Measurements from ENCODE around the gene LPP. TPM values are rescaled to one million over a fixed set of nuclear protein-coding genes. Genes with fewer than 3 reads are reported as not detected.

The LPP gene
- total and polyA plus RNA-seq, 2 donors (not counting 1 experiment from before 2014, with no cell fraction given) = 7.6 to 81.7 TPM

DNA sequence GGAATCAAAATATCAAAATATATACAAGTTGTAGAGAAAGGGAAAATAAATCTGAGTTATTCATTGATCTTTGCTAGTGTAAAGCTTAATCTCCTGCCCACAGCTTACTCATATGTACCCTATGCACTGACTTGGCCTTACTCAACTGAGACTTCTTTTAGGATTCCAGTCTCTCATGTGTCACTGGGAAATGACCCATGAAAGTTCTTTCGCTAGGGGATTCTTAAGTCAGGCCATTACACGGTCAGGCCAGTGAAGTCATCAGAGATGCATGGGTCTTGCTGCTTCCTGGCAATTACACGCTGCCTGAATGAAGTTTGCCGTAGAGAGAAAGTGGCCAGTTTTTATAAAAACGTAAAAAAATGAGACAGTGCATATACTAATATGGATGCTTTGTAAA lies 20.7 kb upstream of the LPP start:
- no peaks in the 10 kb centered on the region for H3K27me3 ChIP-seq (replicated peaks in 1 of 4; ENCODE audit: control extremely low read depth in 1 of 4, control insufficient read depth in 3 of 4, insufficient read depth in 4 of 4, low read length in 3 of 4)
- no peak overlapping the region for H3K9ac ChIP-seq (ENCODE audit: low read length)
- DNase-seq (no peak), ATAC-seq (ENCODE audit: low read depth) (no peak)
- no peak overlapping the region for H3K4me2 ChIP-seq (replicated peaks; ENCODE audit: low read depth, low read length, poor library complexity, severe bottlenecking)
- H3K4me3 ChIP-seq (ENCODE audit: control extremely low read depth in 1 of 5, extremely low read depth in 1 of 5, insufficient read depth in 1 of 5, low read depth in 2 of 5, low read length in 4 of 5) = no peak overlapping the region
- Mint-ChIP-seq H3K27ac (no peak overlapping the region), H3K9me3 (ENCODE audit: insufficient read depth) (no peaks in the 10 kb centered on the region), H3K27me3 (no peaks in the 10 kb centered on the region), H3K4me3 (no peak overlapping the region), H3K4me1 (peaks cover 14% of the 10 kb centered on the region)
- peaks cover 0 to 2% (median 0%) of the 10 kb centered on the region in 3 donors for H3K9me3 ChIP-seq (ENCODE audit: control extremely low read depth in 1 of 3, control insufficient read depth in 2 of 3, insufficient read depth in 1 of 3, low read length in 2 of 3)
- H4K20me1 ChIP-seq (ENCODE audit: control insufficient read depth, insufficient read depth, low read length, poor library complexity, severe bottlenecking) = no peaks in the 10 kb centered on the region
- H2AFZ ChIP-seq (ENCODE audit: insufficient read depth, low read depth, low read length, poor library complexity, severe bottlenecking) = no peak overlapping the region
- no peak overlapping the region for H3K27ac ChIP-seq (ENCODE audit: low read length in 2 of 2)
- H3K79me2 ChIP-seq (ENCODE audit: control insufficient read depth, insufficient read depth, low read length) = no peaks in the 10 kb centered on the region
- no peaks in the 10 kb centered on the region for H3K36me3 ChIP-seq (replicated peaks in 1 of 2; ENCODE audit: control extremely low read depth in 1 of 2, control insufficient read depth in 1 of 2, extremely low read depth in 1 of 2, insufficient read depth in 2 of 2, low read length in 1 of 2)
- no peak for TF ChIP-seq EZH2 (IDR thresholded peaks at IDR 0.05; ENCODE audit: borderline replicate concordance, insufficient read depth, low read depth, low read length, poor library complexity, severe bottlenecking)
- TF ChIP-seq, protein P1, sequence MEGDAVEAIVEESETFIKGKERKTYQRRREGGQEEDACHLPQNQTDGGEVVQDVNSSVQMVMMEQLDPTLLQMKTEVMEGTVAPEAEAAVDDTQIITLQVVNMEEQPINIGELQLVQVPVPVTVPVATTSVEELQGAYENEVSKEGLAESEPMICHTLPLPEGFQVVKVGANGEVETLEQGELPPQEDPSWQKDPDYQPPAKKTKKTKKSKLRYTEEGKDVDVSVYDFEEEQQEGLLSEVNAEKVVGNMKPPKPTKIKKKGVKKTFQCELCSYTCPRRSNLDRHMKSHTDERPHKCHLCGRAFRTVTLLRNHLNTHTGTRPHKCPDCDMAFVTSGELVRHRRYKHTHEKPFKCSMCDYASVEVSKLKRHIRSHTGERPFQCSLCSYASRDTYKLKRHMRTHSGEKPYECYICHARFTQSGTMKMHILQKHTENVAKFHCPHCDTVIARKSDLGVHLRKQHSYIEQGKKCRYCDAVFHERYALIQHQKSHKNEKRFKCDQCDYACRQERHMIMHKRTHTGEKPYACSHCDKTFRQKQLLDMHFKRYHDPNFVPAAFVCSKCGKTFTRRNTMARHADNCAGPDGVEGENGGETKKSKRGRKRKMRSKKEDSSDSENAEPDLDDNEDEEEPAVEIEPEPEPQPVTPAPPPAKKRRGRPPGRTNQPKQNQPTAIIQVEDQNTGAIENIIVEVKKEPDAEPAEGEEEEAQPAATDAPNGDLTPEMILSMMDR (IDR thresholded peaks at IDR 0.05) = no peak
- intact Hi-C loops (cut with micrococcal nuclease) = no loop called here
- POLR2A ChIA-PET = no interaction called here
- CTCF ChIA-PET = interaction anchor here (0.7 kb wide), 1 partner anchor 383 kb away, joined by 4 read pairs; no protein-coding TSS in a partner anchor
- H3K4me1 ChIP-seq (ENCODE audit: control insufficient read depth in 2 of 2, insufficient read depth in 2 of 2, low read length in 2 of 2) = peaks cover 8% of the 10 kb centered on the region in 2 donors
- 78% methylated on average over 3 of the region's 5 CpGs for WGBS (ENCODE audit: insufficient coverage)

DNA sequence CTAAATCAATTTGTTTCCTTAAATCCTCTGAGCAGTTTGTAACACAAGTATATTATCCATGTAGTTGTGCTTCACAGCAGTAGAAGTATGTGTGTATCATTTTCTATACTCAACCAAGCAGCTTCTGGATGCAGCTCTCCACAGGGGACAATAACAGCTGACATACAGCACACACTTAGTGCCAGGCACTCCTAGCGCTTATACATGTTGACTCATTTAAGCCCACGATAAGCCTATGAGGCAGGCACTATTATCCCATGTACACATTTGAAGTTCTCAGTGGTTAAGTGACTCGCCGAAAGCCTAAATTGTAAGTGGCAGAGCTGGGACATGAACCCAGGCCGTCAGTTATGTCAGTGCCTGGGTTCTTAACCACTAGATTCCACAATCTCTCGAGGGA lies 20.3 kb upstream of the LPP start:
- ChIA-PET POLR2A (no interaction called here), CTCF (interaction anchor here (0.7 kb wide), 1 partner anchor 384 kb away, joined by 4 read pairs; no protein-coding TSS in a partner anchor)
- no peak overlapping the region for H3K27ac ChIP-seq (ENCODE audit: low read length in 2 of 2)
- H3K9me3 ChIP-seq (ENCODE audit: control extremely low read depth in 1 of 3, control insufficient read depth in 2 of 3, insufficient read depth in 1 of 3, low read length in 2 of 3) = peaks cover 0 to 2% (median 0%) of the 10 kb centered on the region in 3 donors
- H3K27me3 ChIP-seq (replicated peaks in 1 of 4; ENCODE audit: control extremely low read depth in 1 of 4, control insufficient read depth in 3 of 4, insufficient read depth in 4 of 4, low read length in 3 of 4) = no peaks in the 10 kb centered on the region
- no peak overlapping the region for H3K4me2 ChIP-seq (replicated peaks; ENCODE audit: low read depth, low read length, poor library complexity, severe bottlenecking)
- Mint-ChIP-seq H3K27ac (no peak overlapping the region), H3K4me3 (no peak overlapping the region), H3K4me1 (peaks cover 17% of the 10 kb centered on the region), H3K27me3 (no peaks in the 10 kb centered on the region), H3K9me3 (ENCODE audit: insufficient read depth) (no peaks in the 10 kb centered on the region)
- no peak overlapping the region for H2AFZ ChIP-seq (ENCODE audit: insufficient read depth, low read depth, low read length, poor library complexity, severe bottlenecking)
- intact Hi-C loops (cut with micrococcal nuclease) = no loop called here
- peaks cover 8% of the 10 kb centered on the region in 2 donors for H3K4me1 ChIP-seq (ENCODE audit: control insufficient read depth in 2 of 2, insufficient read depth in 2 of 2, low read length in 2 of 2)
- ATAC-seq (ENCODE audit: low read depth) (no peak), DNase-seq (no peak)
- no peak overlapping the region for H3K9ac ChIP-seq (ENCODE audit: low read length)
- no peak overlapping the region for H3K4me3 ChIP-seq (ENCODE audit: control extremely low read depth in 1 of 5, extremely low read depth in 1 of 5, insufficient read depth in 1 of 5, low read depth in 2 of 5, low read length in 4 of 5)
- WGBS (ENCODE audit: insufficient coverage) = 95% methylated on average over 5 of the region's 6 CpGs
- no peaks in the 10 kb centered on the region for H3K79me2 ChIP-seq (ENCODE audit: control insufficient read depth, insufficient read depth, low read length)
- H4K20me1 ChIP-seq (ENCODE audit: control insufficient read depth, insufficient read depth, low read length, poor library complexity, severe bottlenecking) = no peaks in the 10 kb centered on the region
- TF ChIP-seq, protein P1 (IDR thresholded peaks at IDR 0.05) = no peak
- no peak for TF ChIP-seq EZH2 (IDR thresholded peaks at IDR 0.05; ENCODE audit: borderline replicate concordance, insufficient read depth, low read depth, low read length, poor library complexity, severe bottlenecking)
- no peaks in the 10 kb centered on the region for H3K36me3 ChIP-seq (replicated peaks in 1 of 2; ENCODE audit: control extremely low read depth in 1 of 2, control insufficient read depth in 1 of 2, extremely low read depth in 1 of 2, insufficient read depth in 2 of 2, low read length in 1 of 2)
